GM12873 (cell line): ENCODE data around the gene FHIT.

Experiments
- CTCF ChIP-seq: IDR thresholded peaks from 2 replicates; pipeline ENCODE4 v1.5.1; 2012; ENCODE audit warnings: low read depth, mild to moderate bottlenecking, moderate library complexity, low read length, control low read depth; ENCODE audit not compliant: insufficient read depth; ENCODE audit errors: missing control alignments

Gene FHIT

GRCh38 chr3:61202086-61202485 lies 49.2 kb downstream of the FHIT start:
- TF ChIP-seq CTCF, result no peak

- TF ChIP-seq CTCF, result no peak
Observed at GRCh38 chr3:61201071-61201470, 50.2 kb downstream of the FHIT start.

GRCh38 chr3:61200270-61200669 lies 51.0 kb downstream of the FHIT start:
- no peak for TF ChIP-seq CTCF

- no peak for TF ChIP-seq CTCF
Observed at GRCh38 chr3:61199843-61200242, 51.4 kb downstream of the FHIT start.

- TF ChIP-seq CTCF, result no peak
Observed at GRCh38 chr3:61194892-61195538, 56.2 kb downstream of the FHIT start.

- TF ChIP-seq CTCF, result no peak
Observed at GRCh38 chr3:61192222-61192621, 59.0 kb downstream of the FHIT start.

- TF ChIP-seq CTCF, result no peak
Observed at GRCh38 chr3:61186030-61186429, 65.2 kb downstream of the FHIT start.

GRCh38 chr3:61184956-61185355 lies 66.3 kb downstream of the FHIT start:
- no peak for TF ChIP-seq CTCF
